Activated CD8-positive, alpha-beta memory T cell treated with anti-CD3 and anti-CD28 coated beads for 4 hours (primary cell): Measurements from ENCODE around the gene MARK3.

ENCODE experiments used
- DNase-seq, 2 donors: peaks; one replicate each; pipeline ENCODE4 v3.0.0-alpha.2; 2020; ENCODE audit warnings: low read depth in 2 of 2

MARK3 gene

DNA sequence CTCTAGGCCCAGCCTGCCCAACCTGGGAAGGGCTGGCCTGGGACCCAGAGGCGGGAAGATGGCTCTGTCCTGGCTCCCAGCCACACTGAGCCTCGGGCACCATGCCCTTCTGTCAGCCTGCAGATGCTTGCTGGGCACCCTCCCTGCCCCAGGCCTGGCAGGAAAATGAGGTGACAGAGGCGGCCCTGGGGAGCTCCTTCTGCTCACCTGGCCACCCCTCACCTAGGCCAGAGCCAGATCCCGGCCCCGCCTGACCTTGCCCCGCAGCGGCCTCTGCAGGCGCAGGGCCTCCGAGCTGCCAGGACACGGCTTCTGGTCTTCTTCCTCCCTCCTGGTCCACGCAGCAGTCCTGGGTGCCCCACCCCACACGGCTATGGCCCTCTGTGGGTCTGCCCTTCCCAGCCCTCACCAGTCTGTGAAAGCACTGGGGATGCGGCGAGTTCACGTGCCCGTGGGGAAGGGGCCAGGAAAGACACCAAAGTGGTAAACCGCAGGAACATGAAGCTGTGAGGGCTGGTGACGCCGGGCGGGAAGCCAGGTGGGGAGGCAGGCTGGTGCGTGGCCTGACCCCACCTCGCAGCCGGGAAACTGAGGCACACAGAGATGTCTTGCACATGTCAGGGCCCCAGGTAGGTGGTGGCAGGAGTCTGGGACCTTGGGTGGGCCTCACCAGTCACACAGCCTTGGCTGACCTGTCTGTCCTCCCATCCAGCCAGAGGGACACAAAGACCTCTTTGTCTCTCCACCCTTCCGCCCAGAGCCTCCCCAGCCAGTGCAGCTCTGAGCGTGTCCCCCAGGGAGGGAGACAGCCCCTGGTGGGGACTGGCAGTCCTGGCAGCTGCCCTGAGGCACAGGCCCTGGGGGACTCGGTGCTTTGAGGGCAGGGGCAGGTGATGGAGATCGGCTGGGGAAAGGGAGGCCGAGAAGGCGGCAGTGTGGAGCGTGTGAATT, 164.4 kb downstream of the MARK3 start:
- no peak for DNase-seq

DNA sequence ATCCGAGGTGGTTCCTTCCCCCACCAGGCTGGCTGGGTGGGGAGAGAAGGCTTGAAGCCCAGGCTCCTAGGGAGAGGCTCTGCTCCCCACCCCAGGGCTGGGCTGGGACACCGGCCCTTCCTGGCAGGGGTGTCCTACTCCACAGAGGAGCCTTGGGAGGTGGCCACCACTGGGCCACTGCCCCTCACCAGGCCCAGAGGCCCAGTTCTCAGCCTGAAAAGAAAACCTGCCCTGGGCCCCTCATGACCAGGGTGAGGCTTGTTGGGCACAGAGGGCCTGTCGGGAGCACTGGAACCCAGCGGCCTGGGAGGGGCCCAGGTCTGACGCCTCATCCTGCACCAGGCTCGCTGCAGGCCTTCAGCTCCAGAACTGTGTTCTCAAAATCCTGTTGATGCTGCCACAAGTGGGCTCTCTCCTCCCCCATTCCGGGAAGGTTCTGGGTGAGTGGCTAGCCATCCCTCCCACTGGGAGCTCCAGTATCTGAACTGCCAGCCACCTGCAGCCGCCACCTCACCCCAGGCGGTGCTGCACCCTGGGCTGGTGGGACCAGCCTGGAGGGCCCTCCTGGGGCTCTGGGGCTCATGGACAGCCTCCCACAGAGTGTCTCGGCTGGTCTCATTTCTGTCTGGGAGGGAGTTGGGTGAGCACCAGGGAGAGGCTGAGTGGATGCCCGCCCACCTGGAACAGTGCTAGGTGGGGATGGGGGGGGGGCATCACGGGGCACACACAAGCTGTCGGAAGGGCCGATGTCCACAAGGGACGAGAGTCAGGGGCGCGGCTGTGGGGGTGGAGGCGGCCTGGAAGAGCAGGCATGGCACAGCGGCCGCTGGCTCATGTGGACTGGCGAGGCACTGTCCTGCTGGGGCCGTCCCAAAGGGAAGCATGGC, 165.5 kb downstream of the MARK3 start:
- DNase-seq, result no peak

DNA sequence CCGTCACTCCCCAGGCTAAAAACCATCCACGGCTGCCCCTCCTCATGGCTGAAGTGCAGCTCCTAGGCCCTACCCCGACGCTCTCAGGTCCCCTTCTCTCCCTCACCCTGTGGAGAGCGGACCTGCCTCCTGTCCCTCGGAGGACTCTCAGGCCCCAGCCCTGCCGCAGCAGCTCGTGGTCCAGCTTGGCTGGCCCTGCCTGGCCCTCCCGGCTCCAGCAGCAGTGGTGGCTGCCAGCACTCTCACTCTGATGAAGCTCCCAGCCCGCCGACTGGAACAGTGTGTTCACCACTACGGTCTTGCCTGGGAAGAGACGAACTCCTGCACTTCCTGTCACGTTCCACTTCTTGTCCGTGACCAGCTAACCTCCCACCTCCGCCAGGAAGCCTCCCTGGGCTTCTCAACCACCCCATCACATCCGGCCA, 166.1 kb downstream of the MARK3 start:
- DNase-seq, result no peak

- no peak for DNase-seq
Observed at GRCh38 chr14:103552011-103552845, 167.0 kb downstream of the MARK3 start.

DNA sequence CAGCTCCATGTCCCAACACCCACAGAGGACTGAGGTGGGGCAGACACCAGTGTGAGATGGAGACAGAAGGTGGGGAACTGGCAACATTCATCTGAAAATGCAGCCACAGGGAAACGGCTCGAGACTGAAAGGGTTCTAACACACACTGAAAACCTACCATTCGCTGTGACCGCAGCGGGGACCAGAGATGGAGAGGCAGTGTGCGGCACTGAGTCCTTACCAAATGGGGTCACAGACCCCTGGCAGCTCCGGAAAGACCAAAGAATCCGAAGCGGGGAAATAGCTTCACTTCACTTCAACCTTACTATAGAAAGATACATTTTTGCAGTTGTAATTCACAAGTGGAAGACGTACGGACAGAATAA, 167.6 kb downstream of the MARK3 start:
- DNase-seq, result no peak
